GM18498 (cell line): ENCODE measurements around the gene HMGXB3.

ENCODE experiments used
- ATAC-seq: cut with Tn5 transposase; IDR thresholded peaks from one replicate; pipeline ENCODE4 v1.9.1; 2021; ENCODE audit warnings: mild to moderate bottlenecking, moderate library complexity; ENCODE audit not compliant: unreplicated experiment

HMGXB3 gene

GRCh38 chr5:150000256-150000989, at the start of gene HMGXB3, which contains the start of gene TIGD6:
TSS of gene HMGXB3 (plus strand) at chr5:150000739. CDS start at chr5:150004853, 4,114 bp downstream.
TSS of gene TIGD6 (minus strand) at chr5:150000654. CDS start at chr5:149996348, 4,306 bp downstream.
- peak; percentile 90 for ATAC-seq

- no peak for ATAC-seq
These were observed 49.3 kb upstream of the HMGXB3 start for GRCh38 chr5:149951138-149951749.

GRCh38 chr5:149953436-149954121, 47.0 kb upstream of the HMGXB3 start:
- no peak for ATAC-seq

GRCh38 chr5:149954798-149955197, 45.7 kb upstream of the HMGXB3 start:
- no peak for ATAC-seq

GRCh38 chr5:149956685-149957084, 43.9 kb upstream of the HMGXB3 start:
- ATAC-seq = no peak

GRCh38 chr5:149957855-149958254, 42.7 kb upstream of the HMGXB3 start:
- no peak for ATAC-seq

- no peak for ATAC-seq
These were observed 40.9 kb upstream of the HMGXB3 start for GRCh38 chr5:149959406-149960236.

- peak; percentile 99 for ATAC-seq
These were observed 40.0 kb upstream of the HMGXB3 start, which contains the start of gene SLC26A2 for GRCh38 chr5:149960272-149961185. TSS of gene SLC26A2 (plus strand) at chr5:149960758. CDS start at chr5:149977653, 16,895 bp downstream.

GRCh38 chr5:149961186-149961685, 39.3 kb upstream of the HMGXB3 start:
- ATAC-seq = no peak

- no peak for ATAC-seq
These were observed 38.6 kb upstream of the HMGXB3 start for GRCh38 chr5:149961957-149962409.

GRCh38 chr5:149962601-149963300, 37.8 kb upstream of the HMGXB3 start:
- ATAC-seq = no peak

GRCh38 chr5:149963729-149964128, 36.8 kb upstream of the HMGXB3 start:
- ATAC-seq = no peak

GRCh38 chr5:149966946-149967345, 33.6 kb upstream of the HMGXB3 start:
- no peak for ATAC-seq

GRCh38 chr5:149969181-149969930, 31.2 kb upstream of the HMGXB3 start:
- ATAC-seq = no peak

GRCh38 chr5:149975409-149975808, 25.1 kb upstream of the HMGXB3 start:
- no peak for ATAC-seq

GRCh38 chr5:149979896-149980295, 20.6 kb upstream of the HMGXB3 start:
- no peak for ATAC-seq

- ATAC-seq = no peak
These were observed 19.3 kb upstream of the HMGXB3 start for GRCh38 chr5:149981206-149981605.

- no peak for ATAC-seq
These were observed 18.0 kb upstream of the HMGXB3 start for GRCh38 chr5:149982505-149982904.
